ENCODE results near the gene TXNDC11.

GRCh38 chr16:11673091-11674000, 69.3 kb downstream of the TXNDC11 start:
- no peak for TF ChIP-seq CBX1 (IDR thresholded peaks at IDR 0.05; ENCODE audit: low read depth)
- no peak for TF ChIP-seq ZNF444 (CRISPR knock-in tag; IDR thresholded peaks at IDR 0.05)
- no peak for TF ChIP-seq FOXM1 (IDR thresholded peaks at IDR 0.05; ENCODE audit: low read depth)
- TF ChIP-seq FOXM1 (CRISPR knock-in tag; IDR thresholded peaks at IDR 0.05; ENCODE audit: low read depth), result no peak
- TF ChIP-seq ZNF696 (CRISPR knock-in tag; conservative IDR thresholded peaks at IDR 0.05), result no peak
- TF ChIP-seq ELF1 (tag; IDR thresholded peaks at IDR 0.05), result no peak
